H1 (cell line): ENCODE measurements around the gene FAM167B. TPM values are rescaled to one million over a fixed set of nuclear protein-coding genes. Genes with fewer than 3 reads are reported as not detected.

ENCODE experiments used
- CTCF ChIA-PET: fragments of 300-600 bp; sonication (Branson Sonifier 250); formaldehyde crosslinking; loops from one replicate; lab custom pipeline; 2021; ENCODE audit not compliant: partially characterized antibody; lab: Charles Lee
- POLR2A ChIA-PET: fragments of 300-600 bp; sonication (Branson Sonifier 250); formaldehyde crosslinking; loops from one replicate; lab custom pipeline; 2021; ENCODE audit warnings: inconsistent platforms; ENCODE audit not compliant: partially characterized antibody; lab: Charles Lee
- DNase-seq, 2 experiments: peaks; one replicate each; pipeline versions ENCODE4 v3.0.0 to v3.0.0-alpha.2; 2010 to 2022; ENCODE audit warnings: low spot score in 2 of 2, low read depth in 1 of 2, mixed read lengths in 1 of 2
- FAIRE-seq: peaks from 2 replicates; lab custom pipeline; 2011; peaks lifted over from hg19 to GRCh38; lab: Jason Lieb, UNC
- H2AFZ ChIP-seq: 2 replicates; pipeline ENCODE4 v1.8.1; 2012; ENCODE audit warnings: low read length, inconsistent platforms
- H2AK5ac ChIP-seq: 2 replicates; pipeline ENCODE4 v1.6.1; 2013; ENCODE audit warnings: low read depth, low read length
- H2BK120ac ChIP-seq: replicated peaks from 2 replicates; pipeline ENCODE3; 2013; ENCODE audit warnings: low read depth, low read length, inconsistent platforms
- H2BK12ac ChIP-seq: 2 replicates; pipeline ENCODE4 v1.6.1; 2013; ENCODE audit warnings: low read depth, low read length
- H2BK15ac ChIP-seq: 2 replicates; pipeline ENCODE4 v1.6.1; 2013; ENCODE audit warnings: low read length
- H2BK20ac ChIP-seq: 2 replicates; pipeline ENCODE4 v1.6.1; 2013; ENCODE audit warnings: low read length
- H2BK5ac ChIP-seq: 2 replicates; pipeline ENCODE4 v1.6.1; 2013; ENCODE audit warnings: low read depth, low read length
- H3K14ac ChIP-seq: 2 replicates; pipeline ENCODE4 v1.6.1; 2013; ENCODE audit warnings: inconsistent platforms; ENCODE audit not compliant: insufficient read length
- H3K18ac ChIP-seq: 2 replicates; pipeline ENCODE4 v1.6.1; 2013; ENCODE audit warnings: low read length; ENCODE audit errors: extremely low read depth
- H3K23ac ChIP-seq: 2 replicates; pipeline ENCODE4 v1.6.1; 2013; ENCODE audit warnings: inconsistent platforms; ENCODE audit not compliant: insufficient read length
- H3K23me2 ChIP-seq: 2 replicates; pipeline ENCODE4 v1.6.1; 2013; ENCODE audit warnings: low read depth, low read length
- H3K27ac ChIP-seq: 2 replicates; pipeline ENCODE4 v1.6.1; 2011; ENCODE audit warnings: low read depth, low read length, inconsistent platforms
- H3K27me3 ChIP-seq, 4 experiments: replicated peaks in 1 of 4; 1 replicate in 1 of 4; 2 replicates in 3 of 4; pipeline versions ENCODE4 v1.6.1 to v1.8.1; 2011 to 2013; ENCODE audit warnings: low read length in 3 of 4, mild to moderate bottlenecking in 3 of 4, inconsistent platforms in 2 of 4, mixed read lengths in 2 of 4, moderate library complexity in 1 of 4; ENCODE audit not compliant: control insufficient read depth in 3 of 4, insufficient read depth in 3 of 4; ENCODE audit errors: extremely low read depth in 1 of 4
- H3K36me3 ChIP-seq, 4 experiments: 2 replicates each; pipeline versions ENCODE4 v1.6.1 to v1.8.1; 2011 to 2013; ENCODE audit warnings: mild to moderate bottlenecking in 4 of 4, low read length in 3 of 4, moderate library complexity in 2 of 4, control low read depth in 1 of 4, inconsistent platforms in 1 of 4; ENCODE audit not compliant: insufficient read depth in 4 of 4, control insufficient read depth in 2 of 4
- H3K4ac ChIP-seq: replicated peaks from 2 replicates; pipeline ENCODE3; 2013; ENCODE audit warnings: low read length, low read depth, mixed read lengths, inconsistent platforms; ENCODE audit not compliant: insufficient read length
- H3K4me1 ChIP-seq, 4 experiments: replicated peaks in 1 of 4; 1 replicate in 1 of 4; 2 replicates in 3 of 4; pipeline versions ENCODE4 v1.6.1 to v1.8.1; 2011 to 2013; ENCODE audit warnings: low read length in 3 of 4, inconsistent platforms in 2 of 4, mixed read lengths in 1 of 4; ENCODE audit not compliant: insufficient read depth in 4 of 4, control insufficient read depth in 3 of 4
- H3K4me2 ChIP-seq, 2 experiments: 2 replicates each; pipeline versions ENCODE4 v1.6.1 to v1.8.1; 2011 to 2013; ENCODE audit warnings: low read depth in 2 of 2, low read length in 2 of 2, control low read depth in 1 of 2, inconsistent platforms in 1 of 2, mild to moderate bottlenecking in 1 of 2; ENCODE audit not compliant: insufficient read depth in 1 of 2
- H3K4me3 ChIP-seq, 4 experiments: fragments of 200-600, 300-600 bp in 1 of 4; sonication (generic), shearing (Covaris generic), sonication (Bioruptor Twin) in 1 of 4; 2 replicates each; pipeline versions ENCODE4 v1.5.1 to v1.8.1; 2011 to 2016; ENCODE audit warnings: low read length in 4 of 4, low read depth in 3 of 4, control low read depth in 2 of 4, inconsistent platforms in 2 of 4, mild to moderate bottlenecking in 2 of 4, mixed read lengths in 1 of 4, moderate library complexity in 1 of 4; ENCODE audit not compliant: insufficient read depth in 2 of 4; ENCODE audit errors: extremely low read depth in 1 of 4
- H3K56ac ChIP-seq: replicated peaks from 2 replicates; pipeline ENCODE3; 2013; ENCODE audit warnings: low read depth, mild to moderate bottlenecking, mixed read lengths, low read length, inconsistent platforms; ENCODE audit not compliant: insufficient read length
- H3K79me1 ChIP-seq: 2 replicates; pipeline ENCODE4 v1.6.1; 2013; ENCODE audit warnings: low read depth, low read length, control low read depth
- H3K79me2 ChIP-seq, 2 experiments: 2 replicates each; pipeline versions ENCODE4 v1.6.1 to v1.8.1; 2012 to 2013; ENCODE audit warnings: low read length in 2 of 2, mild to moderate bottlenecking in 2 of 2, inconsistent platforms in 1 of 2; ENCODE audit not compliant: insufficient read depth in 2 of 2, control insufficient read depth in 1 of 2
- H3K9ac ChIP-seq, 4 experiments: replicated peaks in 1 of 4; 1 replicate in 1 of 4; 2 replicates in 3 of 4; pipeline versions ENCODE4 v1.6.1 to v1.8.1; 2011 to 2013; ENCODE audit warnings: low read depth in 3 of 4, low read length in 3 of 4, control low read depth in 2 of 4, mild to moderate bottlenecking in 2 of 4, moderate library complexity in 2 of 4, inconsistent platforms in 1 of 4; ENCODE audit errors: extremely low read depth in 1 of 4
- H3K9me3 ChIP-seq, 2 experiments: 2 replicates each; pipeline versions ENCODE4 v1.6.1 to v1.8.1; 2012 to 2013; ENCODE audit warnings: mild to moderate bottlenecking in 2 of 2, moderate library complexity in 2 of 2, control low read depth in 1 of 2, inconsistent platforms in 1 of 2, low read depth in 1 of 2, low read length in 1 of 2, mixed read lengths in 1 of 2; ENCODE audit not compliant: insufficient read depth in 2 of 2
- H4K20me1 ChIP-seq, 2 experiments: replicated peaks in 1 of 2; 2 replicates each; pipeline versions ENCODE3 to v1.8.1; 2011 to 2013; ENCODE audit warnings: inconsistent platforms in 2 of 2, low read length in 2 of 2, mild to moderate bottlenecking in 1 of 2; ENCODE audit not compliant: insufficient read depth in 2 of 2, control insufficient read depth in 1 of 2
- H4K5ac ChIP-seq: 2 replicates; pipeline ENCODE4 v1.6.1; 2013; ENCODE audit warnings: low read length, low read depth, mixed read lengths, inconsistent platforms; ENCODE audit not compliant: insufficient read length
- H4K8ac ChIP-seq: 2 replicates; pipeline ENCODE4 v1.8.0; 2013; ENCODE audit warnings: mild to moderate bottlenecking, moderate library complexity, low read length, inconsistent platforms; ENCODE audit not compliant: insufficient read depth; ENCODE audit errors: extremely low read depth
- H4K91ac ChIP-seq: replicated peaks from 2 replicates; pipeline ENCODE3; 2013; ENCODE audit warnings: low read length, mixed read lengths, inconsistent platforms; ENCODE audit not compliant: insufficient read length
- ASH2L ChIP-seq: fragments of 200-600, 300-600 bp; sonication (generic); IDR thresholded peaks from one replicate; pipeline ENCODE4 v1.7.1; 2017; ENCODE audit warnings: low read length
- CTCF ChIP-seq, 3 experiments: IDR thresholded peaks; 1 replicate in 2 of 3; 2 replicates in 1 of 3; pipeline versions ENCODE4 v1.5.1 to v1.6.1; 2011; ENCODE audit warnings: low read length in 3 of 3, mild to moderate bottlenecking in 3 of 3, inconsistent platforms in 2 of 3, low read depth in 1 of 3, moderate library complexity in 1 of 3; ENCODE audit not compliant: insufficient read depth in 1 of 3; ENCODE audit errors: control extremely low read depth in 1 of 3
- GABPA ChIP-seq: IDR thresholded peaks from 2 replicates; pipeline ENCODE4 v1.6.1; 2011; ENCODE audit warnings: mild to moderate bottlenecking, low read length, moderate library complexity, borderline replicate concordance; ENCODE audit not compliant: insufficient read depth
- PHF8 ChIP-seq: fragments of 200-600 bp; sonication (generic); conservative IDR thresholded peaks from 2 replicates; pipeline ENCODE4 v1.7.1; 2012; ENCODE audit warnings: low read depth, mild to moderate bottlenecking, inconsistent platforms, low read length, moderate library complexity
- SRF ChIP-seq: IDR thresholded peaks from 2 replicates; pipeline ENCODE4 v1.6.1; 2011; ENCODE audit warnings: mild to moderate bottlenecking, low read depth, low read length, moderate library complexity
- WGBS, 2 experiments: shearing (Covaris generic) in 1 of 2; methylation state at CpG; one replicate each; pipeline versions ENCODE4 v1.1.6 to v1.1.7; 2013 to 2015; ENCODE audit warnings: low lambda C conversion rate in 2 of 2, mixed read lengths in 2 of 2, inconsistent platforms in 1 of 2, low coverage in 1 of 2, missing lambda C conversion rate in 1 of 2; ENCODE audit not compliant: insufficient replicate concordance in 2 of 2, insufficient coverage in 1 of 2, insufficient read length in 1 of 2; ENCODE audit errors: extremely low coverage in 1 of 2, missing lambda C conversion rate in 1 of 2; 5-methylcytosine and 5-hydroxymethylcytosine counted together
- polyA plus RNA-seq, 7 experiments: library from polyadenylated mRNA; depleted of rRNA in 3 of 7; stranded (reverse) in 5 of 7; unstranded in 2 of 7; fragments of >200 nt in 5 of 7; fragments of 200-250 nt in 2 of 7; gene quantifications; 1 replicate in 5 of 7; 2 replicates in 1 of 7; 4 replicates in 1 of 7; pipeline versions ENCODE4 v1.2.1 to v1.2.3, GENCODE V29; 2011 to 2013; ENCODE audit warnings: missing spikeins in 2 of 7, mixed read lengths in 2 of 7
- total RNA-seq: library from RNA; stranded (reverse); fragmentation: NEBNext Ultra II Directional; extraction: Animal tissue kit (Norgen Biotek cat#: 25700); gene quantifications from 2 replicates; pipeline ENCODE4 v1.2.1, GENCODE V29; 2021

FAM167B gene
- total and polyA plus RNA-seq, 2 of the 8 experiments (the other 6 are each of a cell fraction or from before 2014, with no cell fraction given), result 2.8 to 3.9 TPM

GRCh38 chr1:32239790-32240139 is 7.3 kb upstream of the FAM167B start:
- Histone ChIP-seq H2BK15ac (peak overlapping the region; percentile 88; the same call in 1 of the 2 replicates), H2AFZ (peak overlapping the region; percentile 62; the same call in 1 of the 2 replicates), H3K18ac (peak overlapping the region; percentile 99), H2AK5ac (no peak overlapping the region; the same call in 1 of the 2 replicates), H3K4me1 (peaks cover 0 to 7% (median 3%) of the 10 kb centered on the region in 4 experiments; a peak in 3 of 7 replicates), H2BK120ac (no peak overlapping the region), H3K4me3 (peak overlapping the region; percentile 65 to 91 (median 68)), H3K79me2 (no peaks in the 10 kb centered on the region), H2BK12ac (peak overlapping the region; percentile 95; the same call in 1 of the 2 replicates), H3K23ac (no peak overlapping the region), H3K36me3 (peaks cover 0 to under 1% (median under 1%) of the 10 kb centered on the region in 4 experiments; a peak in 4 of 8 replicates), H3K27me3 (no peaks in the 10 kb centered on the region; a peak in 1 of 7 replicates), H2BK5ac (peak overlapping the region; percentile 96), H3K4me2 (peak overlapping the region; percentile 84 to 92), H4K20me1 (no peaks in the 10 kb centered on the region), H3K14ac (no peak overlapping the region), H4K5ac (peak overlapping the region; percentile 66), H3K4ac (no peak overlapping the region), H3K23me2 (peaks cover 16% of the 10 kb centered on the region), H4K8ac (peak overlapping the region; percentile 87), H2BK20ac (no peak overlapping the region), H3K56ac (peak overlapping the region; percentile 5), H3K79me1 (no peaks in the 10 kb centered on the region), H3K9me3 (no peaks in the 10 kb centered on the region), H3K9ac (peak overlapping the region; percentile 63 to 79 (median 68)), H4K91ac (peak overlapping the region; percentile 94)
- no peak for FAIRE-seq
- no peak for DNase-seq
- CTCF ChIA-PET, result interaction anchor here (0.8 to 7.3 kb wide), 17 partner anchors 7 to 93 kb away, joined by 3 to 70 read pairs (median 4); partner anchors contain the start of genes FAM167B, IQCC and LCK
- 2% methylated on average over 20 of the region's 20 CpGs; no CpG with 5 or more reads in 1 of the 2 experiments for WGBS, 2 experiments
- TF ChIP-seq PHF8 (0 out of 2 replicates have a peak, but pooled peaks have one; percentile 33), GABPA (0 out of 2 replicates have a peak, but pooled peaks have one; percentile 17), CTCF (IDR thresholded peaks at IDR 0.05; ENCODE audit: control extremely low read depth in 1 of 3, insufficient read depth in 1 of 3, low read depth in 1 of 3, low read length in 3 of 3) (0 out of 4 replicates have a peak, but pooled peaks of 1 of the 3 experiments have one; percentile 1), ASH2L (no peak), SRF (no peak)
- TF ChIP-seq, all 59 proteins: peak for 3
- H3K27ac ChIP-seq, result peak overlapping the region; percentile 55
- POLR2A ChIA-PET, result interaction anchor here (0.7 to 9.1 kb wide), 31 partner anchors 11 to 296 kb away, joined by 3 to 73 read pairs (median 5); partner anchors contain the start of genes BSDC1, CCDC28B, EIF3I and IQCC
